ENCODE measurements around the gene CUL1. TPM values are rescaled to one million over a fixed set of nuclear protein-coding genes. Genes with fewer than 3 reads are reported as not detected.

Gene CUL1
- total RNA-seq, 1 experiment from 2014 or later: 53.1 TPM

GRCh38 chr7:148772297-148773089 is 73.8 kb downstream of the CUL1 start:
- CTCF ChIA-PET: no interaction called here
- TF ChIP-seq JUND (IDR thresholded peaks at IDR 0.05) (peak; percentile 93), CBX3 (IDR thresholded peaks at IDR 0.05; ENCODE audit: low read depth) (peak; percentile 87), EGR1 (IDR thresholded peaks at IDR 0.05; ENCODE audit: low read depth) (no peak), EZH2 (IDR thresholded peaks at IDR 0.05) (no peak), SIN3A (IDR thresholded peaks at IDR 0.05; ENCODE audit: low read depth) (peak; percentile 74; the same call in 1 of the 2 replicates), SP1 (IDR thresholded peaks at IDR 0.05; ENCODE audit: low read depth) (peak; percentile 84), ATF3 (IDR thresholded peaks at IDR 0.05) (0 out of 2 replicates have a peak, but pooled peaks have one; percentile 51), FOSL1 (IDR thresholded peaks at IDR 0.05; ENCODE audit: low read depth) (peak; percentile 94), TCF7L2 (IDR thresholded peaks at IDR 0.05; ENCODE audit: borderline replicate concordance, extremely low read depth, insufficient read depth, insufficient read length) (no peak), SRF (IDR thresholded peaks at IDR 0.05; ENCODE audit: low read depth) (peak; percentile 54; the same call in 1 of the 2 replicates), POLR2AphosphoS5 (IDR thresholded peaks at IDR 0.05; ENCODE audit: low read depth, low read length) (peak; percentile 50), REST (IDR thresholded peaks at IDR 0.05; ENCODE audit: low read depth) (no peak), MAX (IDR thresholded peaks at IDR 0.05) (peak; percentile 81), ZNF274 (IDR thresholded peaks at IDR 0.05; ENCODE audit: low read depth, low read length) (no peak), CEBPB (IDR thresholded peaks at IDR 0.05; ENCODE audit: low read depth) (no peak), YY1 (IDR thresholded peaks at IDR 0.05; ENCODE audit: extremely low read depth, insufficient replicate concordance, low read depth, low read length) (no peak)

More at GRCh38 chr7:148772297-148773089, 73.8 kb downstream of the CUL1 start:
- Histone ChIP-seq H2AFZ (ENCODE audit: low read depth, low read length, poor library complexity, severe bottlenecking) (no peak overlapping the region), H4K20me1 (ENCODE audit: insufficient read depth) (peaks cover 3% of the 10 kb centered on the region; the same call in 1 of the 2 replicates), H3K9me3 (ENCODE audit: control insufficient read depth in 1 of 2, insufficient read depth in 1 of 2, low read depth in 1 of 2, low read length in 2 of 2) (no peaks in the 10 kb centered on the region), H3K9me2 (ENCODE audit: insufficient read depth) (no peaks in the 10 kb centered on the region), H3K27me3 (ENCODE audit: insufficient read depth, low read length) (no peaks in the 10 kb centered on the region), H3K27ac (ENCODE audit: low read depth, low read length) (peak overlapping the region; percentile 46; the same call in 1 of the 2 replicates), H3K4me2 (ENCODE audit: low read length) (peak overlapping the region; percentile 60), H3K79me2 (ENCODE audit: insufficient read depth, low read length) (peaks cover 18% of the 10 kb centered on the region; the same call in 1 of the 2 replicates), H3K4me3 (replicated peaks in 1 of 2; ENCODE audit: low read depth in 1 of 2, low read length in 2 of 2) (no peak overlapping the region), H3K4me1 (ENCODE audit: control insufficient read depth in 1 of 2, insufficient read depth in 2 of 2, low read length in 2 of 2) (peaks cover 8 to 30% of the 10 kb centered on the region in 2 experiments), H3K9ac (ENCODE audit: low read length) (0 out of 2 replicates have a peak overlapping the region, but pooled peaks have one; percentile 7), H3K36me3 (ENCODE audit: control insufficient read depth in 1 of 2, insufficient read depth in 2 of 2, low read length in 2 of 2) (peaks cover 0 to 3% of the 10 kb centered on the region in 2 experiments; a peak in 2 of 4 replicates)
- peak; percentile 82 for DNase-seq (ENCODE audit: low read depth, low spot score)
- BruUV-seq (replicated peaks): no TSS peak
- intact Hi-C loops (cut with micrococcal nuclease): loop anchor here (10.0 kb wide), 1 partner anchor 198 kb away; no protein-coding TSS in a partner anchor
- ChIA-PET POLR2A (no interaction called here), RAD21 (ENCODE audit: low non-redundant PET in 1 of 2, low total read pairs in 2 of 2, uncharacterized antibody in 2 of 2, unreplicated experiment in 2 of 2) (no interaction called here)
- peak; percentile 98 for ATAC-seq

Measured in HCT116 (cell line).